HG02763 (cell line): ENCODE data around the gene AGK.

ENCODE experiments used
- ATAC-seq: cut with Tn5 transposase; IDR thresholded peaks from one replicate; pipeline ENCODE4 v1.9.1; 2021; ENCODE audit warnings: mild to moderate bottlenecking, moderate library complexity; ENCODE audit not compliant: unreplicated experiment

Gene AGK

GRCh38 chr7:141701489-141702046, 150.4 kb downstream of the AGK start:
- peak; percentile 78 for ATAC-seq

- peak; percentile 75 for ATAC-seq
Measured at GRCh38 chr7:141702047-141702567, 150.9 kb downstream of the AGK start, which contains the start of gene DENND11. TSS of gene DENND11 (minus strand) at chr7:141702166. CDS start at chr7:141702153, 13 bp downstream.

GRCh38 chr7:141702892-141703291, 151.7 kb downstream of the AGK start:
- no peak for ATAC-seq

GRCh38 chr7:141704112-141704511, 152.9 kb downstream of the AGK start:
- ATAC-seq = no peak

DNA sequence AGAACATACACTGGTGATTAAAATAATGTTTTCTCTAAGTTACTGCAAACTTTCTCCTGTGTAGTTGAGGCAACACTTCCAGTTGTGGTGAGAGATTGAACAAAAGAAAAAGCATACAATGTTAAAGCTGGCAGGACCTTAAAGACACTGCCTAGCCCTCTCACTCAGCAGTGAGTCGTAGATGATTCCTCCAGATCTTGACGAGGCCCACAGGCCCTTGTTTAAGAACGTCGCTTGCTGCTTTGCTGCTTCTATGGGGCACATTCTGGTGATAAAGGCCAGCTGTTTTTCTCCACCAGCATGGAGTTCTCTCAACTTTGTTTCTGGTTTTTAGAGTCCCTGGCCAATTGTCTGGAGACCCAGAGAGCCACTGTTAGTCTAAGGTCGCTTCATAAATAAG, 153.5 kb downstream of the AGK start:
- ATAC-seq = no peak
